Esophagus muscularis mucosa (tissue), 4 donors: Measurements from ENCODE around the gene ETFA. TPM values are rescaled to one million over a fixed set of nuclear protein-coding genes. Genes with fewer than 3 reads are reported as not detected.
A peak's percentile ranks its signal among the peaks of the same experiment; 100 is the strongest.

Source experiments
- DNase-seq: peaks from one replicate; pipeline ENCODE4 v3.0.0-alpha.2; 2017; ENCODE audit errors: extremely low spot score
- H3K27ac ChIP-seq, 4 donors: fragments of 200-600 bp; sonication (generic); replicated peaks in 1 of 4; 1 replicate in 3 of 4; 2 replicates in 1 of 4; pipeline ENCODE4 v1.5.1; 2016 to 2019; ENCODE audit warnings: mild to moderate bottlenecking in 1 of 4
- H3K27me3 ChIP-seq, 4 donors: fragments of 200-600 bp; sonication (generic); one replicate each; pipeline versions ENCODE4 v1.5.1 to v1.6.0; 2016 to 2019
- H3K36me3 ChIP-seq, 4 donors: fragments of 200-600 bp; sonication (generic); one replicate each; pipeline ENCODE4 v1.5.1; 2016 to 2019
- H3K4me1 ChIP-seq, 4 donors: fragments of 200-600 bp; sonication (generic); one replicate each; pipeline ENCODE4 v1.5.1; 2016 to 2019
- H3K4me3 ChIP-seq, 4 donors: fragments of 200-600 bp; sonication (generic); 1 replicate in 2 of 4; 2 replicates in 2 of 4; pipeline ENCODE4 v1.5.1; 2016 to 2019; ENCODE audit warnings: mild to moderate bottlenecking in 4 of 4, moderate library complexity in 1 of 4
- H3K9me3 ChIP-seq, 4 donors: fragments of 200-600 bp; sonication (generic); 1 replicate in 3 of 4; 2 replicates in 1 of 4; pipeline ENCODE4 v1.5.1; 2016 to 2019
- CTCF ChIP-seq, 3 experiments: fragments of 200-600 bp in 2 of 3; fragments of 450-650 bp in 1 of 3; sonication (generic) in 2 of 3; IDR thresholded peaks; one replicate each; pipeline ENCODE4 v1.5.1; 2017 to 2019; ENCODE audit warnings: antibody characterized with exemption in 3 of 3, mild to moderate bottlenecking in 2 of 3, moderate library complexity in 1 of 3
- EP300 ChIP-seq: sonication (generic); formaldehyde crosslinking; IDR thresholded peaks from one replicate; pipeline ENCODE4 v1.6.1; 2017; ENCODE audit warnings: antibody characterized with exemption
- POLR2A ChIP-seq: fragments of 450-650 bp; IDR thresholded peaks from one replicate; pipeline ENCODE4 v1.6.1; 2017; ENCODE audit warnings: antibody characterized with exemption, moderate library complexity, mild to moderate bottlenecking, low read depth
- POLR2AphosphoS5 ChIP-seq, 2 donors: sonication (generic); formaldehyde crosslinking; IDR thresholded peaks; one replicate each; pipeline ENCODE4 v1.6.1; 2017; ENCODE audit warnings: antibody characterized with exemption in 2 of 2
- WGBS: methylation state at CpG from one replicate; pipeline ENCODE4 v1.1.5; 2018; 5-methylcytosine and 5-hydroxymethylcytosine counted together
- intact Hi-C: fragments of 100-400 bp; cut with DNase I; formaldehyde crosslinking; loops from one replicate; pipeline ENCODE4 v1.15.1; 2023
- total RNA-seq, 4 donors: library from RNA; depleted of rRNA; stranded (reverse); fragments of >200 nt; gene quantifications; one replicate each; pipeline versions ENCODE4 v1.1.0 to v1.2.1, GENCODE V29; 2016

The ETFA gene
- total RNA-seq, 4 donors from 2014 or later, result 98.7 to 137 (median 130) TPM

- Histone ChIP-seq H3K9me3 (no peaks in the 10 kb centered on the region), H3K36me3 (no peaks in the 10 kb centered on the region), H3K4me3 (no peak overlapping the region), H3K27me3 (peaks cover 0 to 46% (median 0%) of the 10 kb centered on the region in 4 donors), H3K27ac (no peak overlapping the region), H3K4me1 (peaks cover 0 to 7% (median 2%) of the 10 kb centered on the region in 4 donors)
- intact Hi-C loops, result no loop called here
- TF ChIP-seq EP300 (no peak), POLR2A (no peak), POLR2AphosphoS5 (IDR thresholded peaks at IDR 0.05) (no peak), CTCF (IDR thresholded peaks at IDR 0.05) (no peak)
- no peak for DNase-seq
- 64% methylated on average over 7 of the region's 10 CpGs for WGBS
These were observed 127.2 kb downstream of the ETFA start for GRCh38 chr15:76183930-76184649.

GRCh38 chr15:76181705-76182107 is 129.6 kb downstream of the ETFA start:
- DNase-seq, result no peak
- Histone ChIP-seq H3K4me1 (peaks cover 13 to 22% (median 14%) of the 10 kb centered on the region in 4 donors), H3K4me3 (no peak overlapping the region), H3K9me3 (no peaks in the 10 kb centered on the region), H3K36me3 (no peaks in the 10 kb centered on the region), H3K27ac (no peak overlapping the region), H3K27me3 (peaks cover 0 to 46% (median 0%) of the 10 kb centered on the region in 4 donors)
- no peak for TF ChIP-seq POLR2AphosphoS5 (IDR thresholded peaks at IDR 0.05)
- WGBS, result 94% methylated on average over 9 of the region's 9 CpGs
- intact Hi-C loops, result no loop called here

GRCh38 chr15:76180321-76180720 is 130.9 kb downstream of the ETFA start:
- no peak for TF ChIP-seq EP300
- TF ChIP-seq CTCF (IDR thresholded peaks at IDR 0.05), result no peak
- Histone ChIP-seq H3K4me1 (peaks cover 12 to 15% (median 13%) of the 10 kb centered on the region in 4 donors), H3K27me3 (peaks cover 0 to 44% (median 0%) of the 10 kb centered on the region in 4 donors), H3K9me3 (no peaks in the 10 kb centered on the region), H3K27ac (no peak overlapping the region), H3K4me3 (no peak overlapping the region), H3K36me3 (no peaks in the 10 kb centered on the region)
- DNase-seq, result no peak
- intact Hi-C loops, result no loop called here
- WGBS, result 89% methylated on average over 7 of the region's 7 CpGs

GRCh38 chr15:76179023-76179422 is 132.2 kb downstream of the ETFA start:
- TF ChIP-seq POLR2A, result no peak
- no peak for TF ChIP-seq EP300
- no peak for TF ChIP-seq POLR2AphosphoS5 (IDR thresholded peaks at IDR 0.05)
- no peak for TF ChIP-seq CTCF (IDR thresholded peaks at IDR 0.05)
- H3K9me3 ChIP-seq, result no peaks in the 10 kb centered on the region
- H3K36me3 ChIP-seq, result no peaks in the 10 kb centered on the region
- H3K27me3 ChIP-seq, result peaks cover 0 to 44% (median 0%) of the 10 kb centered on the region in 4 donors
- intact Hi-C loops, result no loop called here
- no peak for DNase-seq
- H3K4me1 ChIP-seq, result peaks cover 12 to 15% (median 13%) of the 10 kb centered on the region in 4 donors
- WGBS, result 98% methylated on average over 4 of the region's 4 CpGs
- no peak overlapping the region for H3K4me3 ChIP-seq
- no peak overlapping the region for H3K27ac ChIP-seq

GRCh38 chr15:76178296-76179000 is 132.8 kb downstream of the ETFA start:
- 32% methylated on average over 21 of the region's 21 CpGs for WGBS
- intact Hi-C loops, result no loop called here
- peaks cover 12 to 15% (median 13%) of the 10 kb centered on the region in 4 donors for H3K4me1 ChIP-seq
- TF ChIP-seq POLR2AphosphoS5 (IDR thresholded peaks at IDR 0.05), result no peak
- H3K36me3 ChIP-seq, result no peaks in the 10 kb centered on the region
- H3K9me3 ChIP-seq, result no peaks in the 10 kb centered on the region
- H3K27me3 ChIP-seq, result peaks cover 0 to 44% (median 0%) of the 10 kb centered on the region in 4 donors
- peak overlapping the region in 1 of 4 donors; percentile 19 for H3K27ac ChIP-seq
- no peak overlapping the region for H3K4me3 ChIP-seq
- DNase-seq, result no peak
